Tibial artery (tissue), 4 donors: ENCODE results near the gene BRD7.

ENCODE experiments used
- DNase-seq, 2 donors: peaks; one replicate each; pipeline ENCODE4 v3.0.0-alpha.2; 2019
- H3K27ac ChIP-seq, 2 donors: fragments of 200-600 bp; sonication (generic) in 1 of 2; 1 replicate in 1 of 2; 2 replicates in 1 of 2; pipeline ENCODE4 v1.5.1; 2018 to 2019; ENCODE audit warnings: mild to moderate bottlenecking in 1 of 2
- H3K27me3 ChIP-seq, 2 donors: fragments of 200-600 bp; sonication (generic) in 1 of 2; one replicate each; pipeline versions ENCODE4 v1.5.1 to v1.6.0; 2016 to 2019
- H3K36me3 ChIP-seq, 3 donors: fragments of 200-600 bp; sonication (generic) in 2 of 3; one replicate each; pipeline ENCODE4 v1.5.1; 2016 to 2019; ENCODE audit warnings: mild to moderate bottlenecking in 2 of 3
- H3K4me1 ChIP-seq, 4 donors: fragments of 200-600 bp; sonication (generic) in 2 of 4; 1 replicate in 3 of 4; 2 replicates in 1 of 4; pipeline ENCODE4 v1.5.1; 2016 to 2019
- H3K4me3 ChIP-seq, 2 donors: fragments of 200-600 bp; sonication (generic) in 1 of 2; 1 replicate in 1 of 2; 2 replicates in 1 of 2; pipeline ENCODE4 v1.5.1; 2018 to 2019; ENCODE audit warnings: mild to moderate bottlenecking in 2 of 2
- H3K9me3 ChIP-seq, 3 donors: fragments of 200-600 bp; sonication (generic) in 1 of 3; one replicate each; pipeline ENCODE4 v1.5.1; 2016 to 2019
- CTCF ChIP-seq, 2 experiments: fragments of 200-600 bp in 1 of 2; fragments of 450-650 bp in 1 of 2; IDR thresholded peaks; one replicate each; pipeline ENCODE4 v1.5.1; 2017 to 2019; ENCODE audit warnings: antibody characterized with exemption in 2 of 2, mild to moderate bottlenecking in 1 of 2, moderate library complexity in 1 of 2
- intact Hi-C: fragments of 100-400 bp; cut with DNase I; formaldehyde crosslinking; loops from one replicate; pipeline ENCODE4 v1.15.0; 2023; ENCODE audit warnings: low total_unique reads

BRD7 gene

GRCh38 chr16:50371936-50372595 is 3.3 kb upstream of the BRD7 start:
- TF ChIP-seq CTCF (IDR thresholded peaks at IDR 0.05): peak; percentile 36 to 44
- no peak overlapping the region for H3K4me3 ChIP-seq
- peak overlapping the region; percentile 76 to 80 for H3K27ac ChIP-seq
- peaks cover 0 to 37% (median 29%) of the 10 kb centered on the region in 4 donors for H3K4me1 ChIP-seq
- H3K27me3 ChIP-seq: no peaks in the 10 kb centered on the region
- DNase-seq: peak in 1 of 2 donors; percentile 80
- intact Hi-C loops: loop anchor here (5.0 kb wide), 3 partner anchors 175 to 295 kb away; partner anchors contain the start of gene NKD1
- no peaks in the 10 kb centered on the region for H3K9me3 ChIP-seq
- H3K36me3 ChIP-seq: no peaks in the 10 kb centered on the region

- no peak for DNase-seq
- TF ChIP-seq CTCF (IDR thresholded peaks at IDR 0.05): no peak
- Histone ChIP-seq H3K4me1 (peaks cover 0 to 46% (median 37%) of the 10 kb centered on the region in 4 donors), H3K4me3 (no peak overlapping the region), H3K27ac (no peak overlapping the region), H3K9me3 (no peaks in the 10 kb centered on the region), H3K36me3 (no peaks in the 10 kb centered on the region), H3K27me3 (no peaks in the 10 kb centered on the region)
- intact Hi-C loops: loop anchor here (5.0 kb wide), 3 partner anchors 176 to 296 kb away; partner anchors contain the start of gene NKD1
Measured at GRCh38 chr16:50371036-50371716, 2.4 kb upstream of the BRD7 start.

GRCh38 chr16:50369133-50369804 is 481 bp upstream of the BRD7 start:
- no peak for TF ChIP-seq CTCF (IDR thresholded peaks at IDR 0.05)
- DNase-seq: no peak
- intact Hi-C loops: loop anchor here (10.0 kb wide), 1 partner anchor 376 kb away; the partner anchor contains the start of gene CYLD

GRCh38 chr16:50367777-50368409 is 895 bp downstream of the BRD7 start:
- Histone ChIP-seq H3K36me3 (peaks cover 0 to 9% (median under 1%) of the 10 kb centered on the region in 3 donors), H3K4me1 (peaks cover 0 to 68% (median 38%) of the 10 kb centered on the region in 4 donors), H3K27me3 (no peaks in the 10 kb centered on the region), H3K4me3 (peak overlapping the region; percentile 87 to 97), H3K9me3 (no peaks in the 10 kb centered on the region), H3K27ac (peak overlapping the region; percentile 77 to 87)
- TF ChIP-seq CTCF (IDR thresholded peaks at IDR 0.05): no peak
- intact Hi-C loops: loop anchor here (10.0 kb wide), 1 partner anchor 377 kb away; the partner anchor contains the start of gene CYLD
- DNase-seq: no peak

More at GRCh38 chr16:50369133-50369804, 481 bp upstream of the BRD7 start:
- Histone ChIP-seq H3K4me1 (peaks cover 0 to 65% (median 44%) of the 10 kb centered on the region in 4 donors), H3K9me3 (no peaks in the 10 kb centered on the region), H3K27me3 (no peaks in the 10 kb centered on the region), H3K27ac (peak overlapping the region; percentile 76 to 87), H3K36me3 (no peaks in the 10 kb centered on the region), H3K4me3 (peak overlapping the region; percentile 87 to 97)
